H1 (cell line): Measurements from ENCODE around the gene POLE. TPM values are rescaled to one million over a fixed set of nuclear protein-coding genes. Genes with fewer than 3 reads are reported as not detected.

Experiments
- CTCF ChIA-PET: fragments of 300-600 bp; sonication (Branson Sonifier 250); formaldehyde crosslinking; loops from one replicate; lab custom pipeline; 2021; ENCODE audit not compliant: partially characterized antibody; lab: Charles Lee
- POLR2A ChIA-PET: fragments of 300-600 bp; sonication (Branson Sonifier 250); formaldehyde crosslinking; loops from one replicate; lab custom pipeline; 2021; ENCODE audit warnings: inconsistent platforms; ENCODE audit not compliant: partially characterized antibody; lab: Charles Lee
- DNase-seq, 2 experiments: peaks; one replicate each; pipeline versions ENCODE4 v3.0.0 to v3.0.0-alpha.2; 2010 to 2022; ENCODE audit warnings: low spot score in 2 of 2, low read depth in 1 of 2, mixed read lengths in 1 of 2
- FAIRE-seq: peaks from 2 replicates; lab custom pipeline; 2011; peaks lifted over from hg19 to GRCh38; lab: Jason Lieb, UNC
- H2AFZ ChIP-seq: 2 replicates; pipeline ENCODE4 v1.8.1; 2012; ENCODE audit warnings: low read length, inconsistent platforms
- H2AK5ac ChIP-seq: 2 replicates; pipeline ENCODE4 v1.6.1; 2013; ENCODE audit warnings: low read depth, low read length
- H2BK120ac ChIP-seq: replicated peaks from 2 replicates; pipeline ENCODE3; 2013; ENCODE audit warnings: low read depth, low read length, inconsistent platforms
- H2BK12ac ChIP-seq: 2 replicates; pipeline ENCODE4 v1.6.1; 2013; ENCODE audit warnings: low read depth, low read length
- H2BK15ac ChIP-seq: 2 replicates; pipeline ENCODE4 v1.6.1; 2013; ENCODE audit warnings: low read length
- H2BK20ac ChIP-seq: 2 replicates; pipeline ENCODE4 v1.6.1; 2013; ENCODE audit warnings: low read length
- H2BK5ac ChIP-seq: 2 replicates; pipeline ENCODE4 v1.6.1; 2013; ENCODE audit warnings: low read depth, low read length
- H3K14ac ChIP-seq: 2 replicates; pipeline ENCODE4 v1.6.1; 2013; ENCODE audit warnings: inconsistent platforms; ENCODE audit not compliant: insufficient read length
- H3K18ac ChIP-seq: 2 replicates; pipeline ENCODE4 v1.6.1; 2013; ENCODE audit warnings: low read length; ENCODE audit errors: extremely low read depth
- H3K23ac ChIP-seq: 2 replicates; pipeline ENCODE4 v1.6.1; 2013; ENCODE audit warnings: inconsistent platforms; ENCODE audit not compliant: insufficient read length
- H3K23me2 ChIP-seq: 2 replicates; pipeline ENCODE4 v1.6.1; 2013; ENCODE audit warnings: low read depth, low read length
- H3K27ac ChIP-seq: 2 replicates; pipeline ENCODE4 v1.6.1; 2011; ENCODE audit warnings: low read depth, low read length, inconsistent platforms
- H3K27me3 ChIP-seq, 4 experiments: replicated peaks in 1 of 4; 1 replicate in 1 of 4; 2 replicates in 3 of 4; pipeline versions ENCODE4 v1.6.1 to v1.8.1; 2011 to 2013; ENCODE audit warnings: low read length in 3 of 4, mild to moderate bottlenecking in 3 of 4, inconsistent platforms in 2 of 4, mixed read lengths in 2 of 4, moderate library complexity in 1 of 4; ENCODE audit not compliant: control insufficient read depth in 3 of 4, insufficient read depth in 3 of 4; ENCODE audit errors: extremely low read depth in 1 of 4
- H3K36me3 ChIP-seq, 4 experiments: 2 replicates each; pipeline versions ENCODE4 v1.6.1 to v1.8.1; 2011 to 2013; ENCODE audit warnings: mild to moderate bottlenecking in 4 of 4, low read length in 3 of 4, moderate library complexity in 2 of 4, control low read depth in 1 of 4, inconsistent platforms in 1 of 4; ENCODE audit not compliant: insufficient read depth in 4 of 4, control insufficient read depth in 2 of 4
- H3K4ac ChIP-seq: replicated peaks from 2 replicates; pipeline ENCODE3; 2013; ENCODE audit warnings: low read length, low read depth, mixed read lengths, inconsistent platforms; ENCODE audit not compliant: insufficient read length
- H3K4me1 ChIP-seq, 4 experiments: replicated peaks in 1 of 4; 1 replicate in 1 of 4; 2 replicates in 3 of 4; pipeline versions ENCODE4 v1.6.1 to v1.8.1; 2011 to 2013; ENCODE audit warnings: low read length in 3 of 4, inconsistent platforms in 2 of 4, mixed read lengths in 1 of 4; ENCODE audit not compliant: insufficient read depth in 4 of 4, control insufficient read depth in 3 of 4
- H3K4me2 ChIP-seq, 2 experiments: 2 replicates each; pipeline versions ENCODE4 v1.6.1 to v1.8.1; 2011 to 2013; ENCODE audit warnings: low read depth in 2 of 2, low read length in 2 of 2, control low read depth in 1 of 2, inconsistent platforms in 1 of 2, mild to moderate bottlenecking in 1 of 2; ENCODE audit not compliant: insufficient read depth in 1 of 2
- H3K4me3 ChIP-seq, 4 experiments: fragments of 200-600, 300-600 bp in 1 of 4; sonication (generic), shearing (Covaris generic), sonication (Bioruptor Twin) in 1 of 4; 2 replicates each; pipeline versions ENCODE4 v1.5.1 to v1.8.1; 2011 to 2016; ENCODE audit warnings: low read length in 4 of 4, low read depth in 3 of 4, control low read depth in 2 of 4, inconsistent platforms in 2 of 4, mild to moderate bottlenecking in 2 of 4, mixed read lengths in 1 of 4, moderate library complexity in 1 of 4; ENCODE audit not compliant: insufficient read depth in 2 of 4; ENCODE audit errors: extremely low read depth in 1 of 4
- H3K56ac ChIP-seq: replicated peaks from 2 replicates; pipeline ENCODE3; 2013; ENCODE audit warnings: low read depth, mild to moderate bottlenecking, mixed read lengths, low read length, inconsistent platforms; ENCODE audit not compliant: insufficient read length
- H3K79me1 ChIP-seq: 2 replicates; pipeline ENCODE4 v1.6.1; 2013; ENCODE audit warnings: low read depth, low read length, control low read depth
- H3K79me2 ChIP-seq, 2 experiments: 2 replicates each; pipeline versions ENCODE4 v1.6.1 to v1.8.1; 2012 to 2013; ENCODE audit warnings: low read length in 2 of 2, mild to moderate bottlenecking in 2 of 2, inconsistent platforms in 1 of 2; ENCODE audit not compliant: insufficient read depth in 2 of 2, control insufficient read depth in 1 of 2
- H3K9ac ChIP-seq, 4 experiments: replicated peaks in 1 of 4; 1 replicate in 1 of 4; 2 replicates in 3 of 4; pipeline versions ENCODE4 v1.6.1 to v1.8.1; 2011 to 2013; ENCODE audit warnings: low read depth in 3 of 4, low read length in 3 of 4, control low read depth in 2 of 4, mild to moderate bottlenecking in 2 of 4, moderate library complexity in 2 of 4, inconsistent platforms in 1 of 4; ENCODE audit errors: extremely low read depth in 1 of 4
- H3K9me3 ChIP-seq, 2 experiments: 2 replicates each; pipeline versions ENCODE4 v1.6.1 to v1.8.1; 2012 to 2013; ENCODE audit warnings: mild to moderate bottlenecking in 2 of 2, moderate library complexity in 2 of 2, control low read depth in 1 of 2, inconsistent platforms in 1 of 2, low read depth in 1 of 2, low read length in 1 of 2, mixed read lengths in 1 of 2; ENCODE audit not compliant: insufficient read depth in 2 of 2
- H4K20me1 ChIP-seq, 2 experiments: replicated peaks in 1 of 2; 2 replicates each; pipeline versions ENCODE3 to v1.8.1; 2011 to 2013; ENCODE audit warnings: inconsistent platforms in 2 of 2, low read length in 2 of 2, mild to moderate bottlenecking in 1 of 2; ENCODE audit not compliant: insufficient read depth in 2 of 2, control insufficient read depth in 1 of 2
- H4K5ac ChIP-seq: 2 replicates; pipeline ENCODE4 v1.6.1; 2013; ENCODE audit warnings: low read length, low read depth, mixed read lengths, inconsistent platforms; ENCODE audit not compliant: insufficient read length
- H4K8ac ChIP-seq: 2 replicates; pipeline ENCODE4 v1.8.0; 2013; ENCODE audit warnings: mild to moderate bottlenecking, moderate library complexity, low read length, inconsistent platforms; ENCODE audit not compliant: insufficient read depth; ENCODE audit errors: extremely low read depth
- H4K91ac ChIP-seq: replicated peaks from 2 replicates; pipeline ENCODE3; 2013; ENCODE audit warnings: low read length, mixed read lengths, inconsistent platforms; ENCODE audit not compliant: insufficient read length
- ATF2 ChIP-seq: IDR thresholded peaks from 2 replicates; pipeline ENCODE4 v1.6.1; 2012; ENCODE audit warnings: low read length, inconsistent platforms
- CBX8 ChIP-seq: fragments of 300-800, 300-1000 bp; sonication (generic); IDR thresholded peaks from 2 replicates; pipeline ENCODE4 v1.7.1; 2016; ENCODE audit warnings: low read depth, low read length, borderline replicate concordance
- CHD1 ChIP-seq: IDR thresholded peaks from 2 replicates; pipeline ENCODE4 v1.6.1; 2012; ENCODE audit warnings: low read depth, low read length, improper control_type of control experiment
- GTF2F1 ChIP-seq: IDR thresholded peaks from 2 replicates; pipeline ENCODE4 v1.6.1; 2012; ENCODE audit warnings: low read depth, low read length, improper control_type of control experiment, borderline replicate concordance
- KDM5A ChIP-seq: fragments of 200-600 bp; IDR thresholded peaks from 2 replicates; pipeline ENCODE4 v1.7.1; 2012; ENCODE audit warnings: mild to moderate bottlenecking, low read length, inconsistent platforms, mixed read lengths
- PHF8 ChIP-seq: fragments of 200-600 bp; sonication (generic); conservative IDR thresholded peaks from 2 replicates; pipeline ENCODE4 v1.7.1; 2012; ENCODE audit warnings: low read depth, mild to moderate bottlenecking, inconsistent platforms, low read length, moderate library complexity
- SIN3A ChIP-seq, 2 experiments: IDR thresholded peaks in 1 of 2; conservative IDR thresholded peaks in 1 of 2; 2 replicates each; pipeline ENCODE4 v1.6.1; 2011 to 2012; ENCODE audit warnings: low read length in 2 of 2, improper control_type of control experiment in 1 of 2, low read depth in 1 of 2, mild to moderate bottlenecking in 1 of 2
- TCF12 ChIP-seq: IDR thresholded peaks from 2 replicates; pipeline ENCODE4 v1.6.1; 2011; ENCODE audit warnings: low read depth, mild to moderate bottlenecking, low read length
- WGBS, 2 experiments: shearing (Covaris generic) in 1 of 2; methylation state at CpG; one replicate each; pipeline versions ENCODE4 v1.1.6 to v1.1.7; 2013 to 2015; ENCODE audit warnings: low lambda C conversion rate in 2 of 2, mixed read lengths in 2 of 2, inconsistent platforms in 1 of 2, low coverage in 1 of 2, missing lambda C conversion rate in 1 of 2; ENCODE audit not compliant: insufficient replicate concordance in 2 of 2, insufficient coverage in 1 of 2, insufficient read length in 1 of 2; ENCODE audit errors: extremely low coverage in 1 of 2, missing lambda C conversion rate in 1 of 2; 5-methylcytosine and 5-hydroxymethylcytosine counted together
- polyA plus RNA-seq, 7 experiments: library from polyadenylated mRNA; depleted of rRNA in 3 of 7; stranded (reverse) in 5 of 7; unstranded in 2 of 7; fragments of >200 nt in 5 of 7; fragments of 200-250 nt in 2 of 7; gene quantifications; 1 replicate in 5 of 7; 2 replicates in 1 of 7; 4 replicates in 1 of 7; pipeline versions ENCODE4 v1.2.1 to v1.2.3, GENCODE V29; 2011 to 2013; ENCODE audit warnings: missing spikeins in 2 of 7, mixed read lengths in 2 of 7
- total RNA-seq: library from RNA; stranded (reverse); fragmentation: NEBNext Ultra II Directional; extraction: Animal tissue kit (Norgen Biotek cat#: 25700); gene quantifications from 2 replicates; pipeline ENCODE4 v1.2.1, GENCODE V29; 2021
- TF ChIP-seq, protein P1 (sequence below), 3 experiments: IDR thresholded peaks; 1 replicate in 2 of 3; 2 replicates in 1 of 3; pipeline versions ENCODE4 v1.5.1 to v1.6.1; 2011; ENCODE audit warnings: low read length in 3 of 3, mild to moderate bottlenecking in 3 of 3, inconsistent platforms in 2 of 3, low read depth in 1 of 3, moderate library complexity in 1 of 3; ENCODE audit not compliant: insufficient read depth in 1 of 3; ENCODE audit errors: control extremely low read depth in 1 of 3

The POLE gene
- total and polyA plus RNA-seq, 2 of the 8 experiments (the other 6 are each of a cell fraction or from before 2014, with no cell fraction given), result 59.7 to 115 TPM

DNA sequence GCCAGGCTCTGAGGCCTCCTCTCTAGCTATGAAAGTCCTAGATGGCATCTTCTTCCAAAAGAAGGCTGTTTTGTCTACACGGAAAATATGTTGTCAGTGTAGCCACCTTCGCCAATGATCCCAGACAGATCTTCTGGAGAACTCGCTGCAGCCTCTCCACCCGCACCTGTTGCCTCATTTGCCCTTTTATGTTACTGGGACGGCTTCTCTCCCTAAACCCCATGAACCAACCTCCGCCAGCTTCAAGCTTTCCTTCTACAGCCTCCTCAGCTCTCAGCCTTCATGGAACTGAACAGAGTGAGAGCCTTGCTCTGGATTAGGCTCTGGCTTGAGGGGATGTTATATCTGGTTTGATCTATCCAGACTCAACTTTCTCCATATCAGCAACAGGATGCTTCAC, 57.8 kb downstream of the POLE start:
- Histone ChIP-seq H2BK5ac (no peak overlapping the region), H3K27me3 (no peaks in the 10 kb centered on the region), H3K23ac (no peak overlapping the region), H3K56ac (no peak overlapping the region), H3K4me1 (no peaks in the 10 kb centered on the region), H3K79me2 (no peaks in the 10 kb centered on the region), H3K9me3 (no peaks in the 10 kb centered on the region), H2BK12ac (no peak overlapping the region), H2BK120ac (no peak overlapping the region), H4K91ac (no peak overlapping the region), H3K18ac (no peak overlapping the region), H3K4me2 (no peak overlapping the region), H3K4me3 (no peak overlapping the region), H3K9ac (no peak overlapping the region), H3K36me3 (peaks cover 30 to 75% (median 63%) of the 10 kb centered on the region in 4 experiments), H3K27ac (no peak overlapping the region), H3K14ac (no peak overlapping the region), H2AK5ac (no peak overlapping the region), H4K8ac (no peak overlapping the region), H2BK15ac (no peak overlapping the region), H4K20me1 (peaks cover 0 to 8% of the 10 kb centered on the region in 2 experiments), H3K79me1 (no peaks in the 10 kb centered on the region; the same call in 1 of the 2 replicates), H3K4ac (no peak overlapping the region), H3K23me2 (no peaks in the 10 kb centered on the region), H2BK20ac (no peak overlapping the region), H2AFZ (no peak overlapping the region), H4K5ac (no peak overlapping the region)
- ChIA-PET CTCF (interaction anchor here (1.2 to 2.0 kb wide), 2 partner anchors 9 to 85 kb away, joined by 3 to 11 read pairs; no protein-coding TSS in a partner anchor), POLR2A (interaction anchor here (1.1 to 4.6 kb wide), 5 partner anchors 8 to 30 kb away, joined by 3 to 26 read pairs (median 7); partner anchors contain the start of gene P2RX2)
- DNase-seq, result no peak
- 92% methylated on average over 6 of the region's 6 CpGs; no CpG with 5 or more reads in 1 of the 2 experiments for WGBS, 2 experiments
- no peak for FAIRE-seq
- TF ChIP-seq GTF2F1 (no peak), TCF12 (no peak), CBX8 (no peak), CHD1 (no peak), PHF8 (no peak), ATF2 (no peak), SIN3A (conservative IDR thresholded peaks at IDR 0.05 in 1 of 2, IDR thresholded peaks at IDR 0.05 in 1 of 2; ENCODE audit: low read depth in 1 of 2, low read length in 2 of 2) (no peak), KDM5A (no peak)
- TF ChIP-seq, protein P1, sequence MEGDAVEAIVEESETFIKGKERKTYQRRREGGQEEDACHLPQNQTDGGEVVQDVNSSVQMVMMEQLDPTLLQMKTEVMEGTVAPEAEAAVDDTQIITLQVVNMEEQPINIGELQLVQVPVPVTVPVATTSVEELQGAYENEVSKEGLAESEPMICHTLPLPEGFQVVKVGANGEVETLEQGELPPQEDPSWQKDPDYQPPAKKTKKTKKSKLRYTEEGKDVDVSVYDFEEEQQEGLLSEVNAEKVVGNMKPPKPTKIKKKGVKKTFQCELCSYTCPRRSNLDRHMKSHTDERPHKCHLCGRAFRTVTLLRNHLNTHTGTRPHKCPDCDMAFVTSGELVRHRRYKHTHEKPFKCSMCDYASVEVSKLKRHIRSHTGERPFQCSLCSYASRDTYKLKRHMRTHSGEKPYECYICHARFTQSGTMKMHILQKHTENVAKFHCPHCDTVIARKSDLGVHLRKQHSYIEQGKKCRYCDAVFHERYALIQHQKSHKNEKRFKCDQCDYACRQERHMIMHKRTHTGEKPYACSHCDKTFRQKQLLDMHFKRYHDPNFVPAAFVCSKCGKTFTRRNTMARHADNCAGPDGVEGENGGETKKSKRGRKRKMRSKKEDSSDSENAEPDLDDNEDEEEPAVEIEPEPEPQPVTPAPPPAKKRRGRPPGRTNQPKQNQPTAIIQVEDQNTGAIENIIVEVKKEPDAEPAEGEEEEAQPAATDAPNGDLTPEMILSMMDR (IDR thresholded peaks at IDR 0.05; ENCODE audit: control extremely low read depth in 1 of 3, insufficient read depth in 1 of 3, low read depth in 1 of 3, low read length in 3 of 3), result no peak
